Measurements from ENCODE around the gene TRIP12. TPM values are rescaled to one million over a fixed set of nuclear protein-coding genes. Genes with fewer than 3 reads are reported as not detected.

TRIP12 gene
- total and polyA plus RNA-seq, 2 of the 13 experiments (the other 11 are each of a cell fraction or from before 2014, with no cell fraction given), result 72.1 to 153 TPM

GRCh38 chr2:229714736-229715541, 206.9 kb downstream of the TRIP12 start (continued):
- 0 out of 2 replicates have a peak, but pooled peaks have one; percentile 56 for TF ChIP-seq KDM3A (CRISPR knock-in tag; IDR thresholded peaks at IDR 0.05; ENCODE audit: low read depth)
- peak; percentile 94; the same call in 1 of the 2 replicates for TF ChIP-seq TSC22D2 (CRISPR knock-in tag; IDR thresholded peaks at IDR 0.05; ENCODE audit: borderline replicate concordance)
- peak; percentile 36; the same call in 1 of the 2 replicates for TF ChIP-seq DMAP1 (CRISPR knock-in tag; IDR thresholded peaks at IDR 0.05)
- no peak for TF ChIP-seq SCMH1 (CRISPR knock-in tag; IDR thresholded peaks at IDR 0.05; ENCODE audit: borderline replicate concordance)
- TF ChIP-seq POLR2AphosphoS5 (IDR thresholded peaks at IDR 0.05; ENCODE audit: low read depth, low read length), result no peak
- TF ChIP-seq SIX1 (CRISPR knock-in tag; IDR thresholded peaks at IDR 0.05; ENCODE audit: borderline replicate concordance), result no peak
- no peak for TF ChIP-seq ARID3A (IDR thresholded peaks at IDR 0.05; ENCODE audit: low read depth, low read length)
- TF ChIP-seq SAP130 (CRISPR knock-in tag; IDR thresholded peaks at IDR 0.05; ENCODE audit: low read depth), result peak; percentile 52
- no peak for TF ChIP-seq PHF8 (CRISPR knock-in tag; IDR thresholded peaks at IDR 0.05)
- TF ChIP-seq KIAA2018 (CRISPR knock-in tag; IDR thresholded peaks at IDR 0.05; ENCODE audit: borderline replicate concordance), result no peak
- no peak for TF ChIP-seq PAWR (CRISPR knock-in tag; IDR thresholded peaks at IDR 0.05; ENCODE audit: borderline replicate concordance)
- peak; percentile 54; the same call in 1 of the 2 replicates for TF ChIP-seq ZC3H13 (CRISPR knock-in tag; IDR thresholded peaks at IDR 0.05)
- no peak for TF ChIP-seq MLX (CRISPR knock-in tag; IDR thresholded peaks at IDR 0.05)
- TF ChIP-seq RCOR2 (CRISPR knock-in tag; IDR thresholded peaks at IDR 0.05), result no peak
- TF ChIP-seq GMEB2 (CRISPR knock-in tag; IDR thresholded peaks at IDR 0.05; ENCODE audit: low read depth), result no peak
- TF ChIP-seq MAFG (CRISPR knock-in tag; IDR thresholded peaks at IDR 0.05), result no peak
- TF ChIP-seq TARDBP (CRISPR knock-in tag; IDR thresholded peaks at IDR 0.05), result no peak
